OCI-LY1 (cell line): ENCODE measurements around the gene ARHGAP6.

Source experiments
- H2AFZ ChIP-seq: fragments of 200-600 bp; sonication (generic), shearing (Covaris generic); 2 replicates; pipeline ENCODE4 v1.6.0; 2014; ENCODE audit warnings: antibody characterized with exemption, mild to moderate bottlenecking, low read length
- H3F3A ChIP-seq: fragments of 200-600 bp; sonication (generic), shearing (Covaris generic); 2 replicates; pipeline ENCODE4 v1.6.0; 2014; ENCODE audit warnings: mild to moderate bottlenecking, antibody characterized with exemption, low read length, moderate library complexity; ENCODE audit not compliant: insufficient read depth
- H3K27ac ChIP-seq: fragments of 200-600 bp; sonication (generic); 2 replicates; pipeline ENCODE4 v1.5.1; 2014; ENCODE audit warnings: low read length, mixed run types, mild to moderate bottlenecking, low read depth; ENCODE audit not compliant: poor library complexity, severe bottlenecking
- H3K27me3 ChIP-seq: fragments of 200-600 bp; sonication (generic); 2 replicates; pipeline ENCODE4 v1.6.0; 2014; ENCODE audit warnings: antibody characterized with exemption, mild to moderate bottlenecking, low read length, moderate library complexity; ENCODE audit not compliant: insufficient read depth
- H3K36me3 ChIP-seq: fragments of 200-600 bp; sonication (generic); 2 replicates; pipeline ENCODE4 v1.6.1; 2014; ENCODE audit warnings: mild to moderate bottlenecking, antibody characterized with exemption, low read length, moderate library complexity, mixed read lengths; ENCODE audit not compliant: insufficient read depth
- H3K4me1 ChIP-seq: fragments of 200-600 bp; sonication (generic); 2 replicates; pipeline ENCODE4 v1.5.1; 2014; ENCODE audit warnings: mild to moderate bottlenecking, low read length, moderate library complexity; ENCODE audit not compliant: insufficient read depth, severe bottlenecking
- H3K4me2 ChIP-seq: fragments of 200-600 bp; sonication (generic), shearing (Covaris generic); 2 replicates; pipeline ENCODE4 v1.6.1; 2014; ENCODE audit warnings: low read length
- H3K4me3 ChIP-seq: fragments of 200-600 bp; sonication (generic); 2 replicates; pipeline ENCODE4 v1.5.1; 2014; ENCODE audit warnings: low read length, low read depth, mild to moderate bottlenecking, mixed read lengths; ENCODE audit not compliant: poor library complexity, severe bottlenecking
- H3K79me2 ChIP-seq: fragments of 200-600 bp; shearing (Covaris generic); 2 replicates; pipeline ENCODE4 v1.6.1; 2016; ENCODE audit warnings: mixed run types, low read length, mixed read lengths; ENCODE audit not compliant: insufficient read depth
- H3K9ac ChIP-seq: fragments of 200-600 bp; sonication (generic), shearing (Covaris generic); 2 replicates; pipeline ENCODE4 v1.6.1; 2014; ENCODE audit warnings: mild to moderate bottlenecking, low read length, mixed read lengths
- H3K9me2 ChIP-seq: fragments of 200-600 bp; sonication (generic), shearing (Covaris generic); 2 replicates; pipeline ENCODE4 v1.6.1; 2014; ENCODE audit warnings: low read depth, mild to moderate bottlenecking, low read length, mixed read lengths
- H3K9me3 ChIP-seq: fragments of 200-600 bp; shearing (Covaris generic); 2 replicates; pipeline ENCODE4 v1.6.1; 2014; ENCODE audit warnings: low read length, mixed read lengths
- H4K20me1 ChIP-seq: fragments of 200-600 bp; sonication (generic), shearing (Covaris generic); 2 replicates; pipeline ENCODE4 v1.6.0; 2016; ENCODE audit warnings: mild to moderate bottlenecking, low read length; ENCODE audit not compliant: insufficient read depth
- EZH2 ChIP-seq: fragments of 200-600 bp; sonication (generic), shearing (Covaris generic); IDR thresholded peaks from 2 replicates; pipeline ENCODE4 v1.8.0; 2017; ENCODE audit warnings: borderline replicate concordance, mixed run types, mild to moderate bottlenecking, antibody characterized with exemption, low read length, moderate library complexity, mixed read lengths
- TF ChIP-seq, protein P1 (sequence below): fragments of 200-600 bp; sonication (generic), shearing (Covaris generic); IDR thresholded peaks from 2 replicates; pipeline ENCODE4 v1.5.1; 2017; ENCODE audit warnings: mild to moderate bottlenecking, antibody characterized with exemption, low read length, moderate library complexity, mixed read lengths

Gene ARHGAP6

GRCh38 chrX:11609109-11609508 is 56.6 kb downstream of the ARHGAP6 start:
- Histone ChIP-seq H4K20me1 (no peaks in the 10 kb centered on the region), H3K4me1 (no peaks in the 10 kb centered on the region), H3K79me2 (no peaks in the 10 kb centered on the region), H3K36me3 (no peaks in the 10 kb centered on the region), H3K9me3 (no peaks in the 10 kb centered on the region), H2AFZ (no peak overlapping the region), H3K4me2 (no peak overlapping the region), H3K9ac (no peak overlapping the region), H3K4me3 (no peak overlapping the region), H3F3A (no peaks in the 10 kb centered on the region), H3K9me2 (no peaks in the 10 kb centered on the region), H3K27ac (no peak overlapping the region), H3K27me3 (no peaks in the 10 kb centered on the region)
- TF ChIP-seq EZH2: no peak

- Histone ChIP-seq H3K4me1 (no peaks in the 10 kb centered on the region), H3K4me2 (no peak overlapping the region), H3K4me3 (no peak overlapping the region), H4K20me1 (no peaks in the 10 kb centered on the region), H3K36me3 (no peaks in the 10 kb centered on the region), H3K9ac (no peak overlapping the region), H2AFZ (no peak overlapping the region), H3K27me3 (no peaks in the 10 kb centered on the region), H3K27ac (no peak overlapping the region), H3K9me3 (no peaks in the 10 kb centered on the region), H3F3A (no peaks in the 10 kb centered on the region), H3K9me2 (no peaks in the 10 kb centered on the region), H3K79me2 (no peaks in the 10 kb centered on the region)
- TF ChIP-seq EZH2: no peak
- TF ChIP-seq, protein P1, sequence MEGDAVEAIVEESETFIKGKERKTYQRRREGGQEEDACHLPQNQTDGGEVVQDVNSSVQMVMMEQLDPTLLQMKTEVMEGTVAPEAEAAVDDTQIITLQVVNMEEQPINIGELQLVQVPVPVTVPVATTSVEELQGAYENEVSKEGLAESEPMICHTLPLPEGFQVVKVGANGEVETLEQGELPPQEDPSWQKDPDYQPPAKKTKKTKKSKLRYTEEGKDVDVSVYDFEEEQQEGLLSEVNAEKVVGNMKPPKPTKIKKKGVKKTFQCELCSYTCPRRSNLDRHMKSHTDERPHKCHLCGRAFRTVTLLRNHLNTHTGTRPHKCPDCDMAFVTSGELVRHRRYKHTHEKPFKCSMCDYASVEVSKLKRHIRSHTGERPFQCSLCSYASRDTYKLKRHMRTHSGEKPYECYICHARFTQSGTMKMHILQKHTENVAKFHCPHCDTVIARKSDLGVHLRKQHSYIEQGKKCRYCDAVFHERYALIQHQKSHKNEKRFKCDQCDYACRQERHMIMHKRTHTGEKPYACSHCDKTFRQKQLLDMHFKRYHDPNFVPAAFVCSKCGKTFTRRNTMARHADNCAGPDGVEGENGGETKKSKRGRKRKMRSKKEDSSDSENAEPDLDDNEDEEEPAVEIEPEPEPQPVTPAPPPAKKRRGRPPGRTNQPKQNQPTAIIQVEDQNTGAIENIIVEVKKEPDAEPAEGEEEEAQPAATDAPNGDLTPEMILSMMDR: no peak
Measured at GRCh38 chrX:11606408-11606807, 59.3 kb downstream of the ARHGAP6 start.

- H3F3A ChIP-seq: no peaks in the 10 kb centered on the region
- no peaks in the 10 kb centered on the region for H3K79me2 ChIP-seq
- no peak overlapping the region for H3K4me3 ChIP-seq
- H3K9ac ChIP-seq: no peak overlapping the region
- H3K9me2 ChIP-seq: no peaks in the 10 kb centered on the region
- no peaks in the 10 kb centered on the region for H4K20me1 ChIP-seq
- no peak overlapping the region for H2AFZ ChIP-seq
- H3K4me2 ChIP-seq: no peak overlapping the region
- no peak overlapping the region for H3K27ac ChIP-seq
- no peaks in the 10 kb centered on the region for H3K36me3 ChIP-seq
- H3K4me1 ChIP-seq: no peaks in the 10 kb centered on the region
- H3K27me3 ChIP-seq: no peaks in the 10 kb centered on the region
- no peaks in the 10 kb centered on the region for H3K9me3 ChIP-seq
- TF ChIP-seq, protein P1: no peak
- no peak for TF ChIP-seq EZH2
Measured at GRCh38 chrX:11600578-11600977, 65.1 kb downstream of the ARHGAP6 start.

DNA sequence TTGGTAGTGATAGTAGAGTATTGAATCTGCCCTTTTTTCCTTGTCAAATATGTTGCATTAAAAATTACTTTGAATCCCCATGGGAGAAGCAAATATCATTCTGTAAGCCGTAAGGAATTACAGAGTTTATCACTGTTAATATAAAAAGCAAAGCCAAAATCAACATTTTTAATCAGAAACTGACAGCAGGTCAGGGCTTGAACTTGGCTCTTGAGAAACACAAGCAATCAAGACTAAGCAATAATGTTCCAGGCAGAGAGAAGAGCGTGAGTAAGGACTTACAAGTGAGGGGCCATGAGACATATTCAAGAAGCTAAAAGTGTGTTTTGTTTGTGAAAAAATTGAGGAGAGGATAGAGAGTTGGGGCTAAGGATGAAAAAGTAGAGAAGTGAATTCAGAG is 68.2 kb downstream of the ARHGAP6 start:
- Histone ChIP-seq H3F3A (no peaks in the 10 kb centered on the region), H3K27ac (no peak overlapping the region), H4K20me1 (no peaks in the 10 kb centered on the region), H2AFZ (no peak overlapping the region), H3K36me3 (no peaks in the 10 kb centered on the region), H3K9me2 (no peaks in the 10 kb centered on the region), H3K79me2 (no peaks in the 10 kb centered on the region), H3K9ac (no peak overlapping the region), H3K9me3 (no peaks in the 10 kb centered on the region), H3K4me3 (no peak overlapping the region), H3K4me1 (no peaks in the 10 kb centered on the region), H3K4me2 (no peak overlapping the region), H3K27me3 (no peaks in the 10 kb centered on the region)
- TF ChIP-seq EZH2: no peak
- TF ChIP-seq, protein P1: no peak
